Measurements from ENCODE around the gene MMADHC.
"Not testable (repeated sequence)": the region's sequence is repeated elsewhere in the genome, so short reads cannot be mapped to it uniquely, and the experiment has no call there.

The MMADHC gene

DNA sequence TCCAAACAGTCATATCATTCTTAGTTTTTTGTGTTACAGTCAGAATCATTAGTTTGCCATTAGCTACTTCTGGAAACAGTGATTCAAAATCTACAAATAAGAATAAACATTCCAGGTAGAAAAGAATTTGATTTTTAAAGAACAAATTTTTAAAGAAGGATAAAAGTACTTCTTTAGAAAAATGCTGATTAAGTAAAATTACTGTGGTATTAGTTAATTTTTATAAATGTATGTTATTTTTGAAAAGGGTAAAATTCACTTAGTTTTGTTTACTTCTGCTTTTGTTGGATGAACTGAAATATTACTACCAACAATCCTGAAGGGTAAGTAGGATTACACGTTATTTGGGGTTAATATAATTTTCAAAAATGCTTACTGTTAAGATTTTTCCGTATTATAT, 11.8 kb downstream of the MMADHC start:
- Histone ChIP-seq H3K9me3 (ENCODE audit: insufficient read depth, low read length) (no peaks in the 10 kb centered on the region), H3K4me1 (ENCODE audit: insufficient read depth, insufficient read length) (no peaks in the 10 kb centered on the region), H3K9ac (ENCODE audit: insufficient read length, low read depth) (no peak overlapping the region), H3K27me3 (ENCODE audit: insufficient read depth, insufficient read length) (no peaks in the 10 kb centered on the region), H3K36me3 (ENCODE audit: insufficient read depth, insufficient read length, low read length) (peaks cover 96% of the 10 kb centered on the region), H3K4me3 (ENCODE audit: insufficient read length, low read depth) (no peak overlapping the region)
- TF ChIP-seq SUZ12 (IDR thresholded peaks at IDR 0.05; ENCODE audit: extremely low read depth, insufficient read depth, insufficient read length) (no peak), YY1 (IDR thresholded peaks at IDR 0.05; ENCODE audit: insufficient read depth, insufficient read length) (no peak), ZNF274 (IDR thresholded peaks at IDR 0.05; ENCODE audit: low read depth, low read length) (no peak)
- DNase-seq (ENCODE audit: low read depth, low spot score): no peak

DNA sequence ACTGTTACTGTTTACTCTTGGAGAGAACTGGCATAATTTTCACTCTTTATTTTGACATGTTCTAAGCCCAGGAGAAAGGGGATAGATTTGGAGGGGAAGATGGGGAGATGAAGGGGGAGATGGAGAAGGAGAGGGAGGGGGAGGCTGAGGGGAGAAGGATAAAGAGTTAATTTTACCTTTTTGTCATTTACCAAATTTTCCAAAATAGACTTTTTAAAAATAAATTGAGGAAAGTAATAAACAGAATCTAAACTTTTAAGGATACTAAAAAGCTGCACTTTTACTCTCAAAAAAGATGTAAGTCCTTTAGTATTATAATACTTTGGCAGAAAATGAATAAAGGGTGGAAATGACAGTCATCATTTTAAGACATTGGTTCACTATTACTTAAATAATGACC, 12.3 kb downstream of the MMADHC start:
- Histone ChIP-seq H3K9me3 (ENCODE audit: insufficient read depth, low read length) (no peaks in the 10 kb centered on the region), H3K36me3 (ENCODE audit: insufficient read depth, insufficient read length, low read length) (peaks cover 96% of the 10 kb centered on the region), H3K4me3 (ENCODE audit: insufficient read length, low read depth) (no peak overlapping the region), H3K9ac (ENCODE audit: insufficient read length, low read depth) (no peak overlapping the region), H3K27me3 (ENCODE audit: insufficient read depth, insufficient read length) (no peaks in the 10 kb centered on the region), H3K4me1 (ENCODE audit: insufficient read depth, insufficient read length) (no peaks in the 10 kb centered on the region)
- DNase-seq (ENCODE audit: low read depth, low spot score): no peak
- TF ChIP-seq YY1 (IDR thresholded peaks at IDR 0.05; ENCODE audit: insufficient read depth, insufficient read length): no peak
- no peak for TF ChIP-seq SUZ12 (IDR thresholded peaks at IDR 0.05; ENCODE audit: extremely low read depth, insufficient read depth, insufficient read length)
- no peak for TF ChIP-seq ZNF274 (IDR thresholded peaks at IDR 0.05; ENCODE audit: low read depth, low read length)

DNA sequence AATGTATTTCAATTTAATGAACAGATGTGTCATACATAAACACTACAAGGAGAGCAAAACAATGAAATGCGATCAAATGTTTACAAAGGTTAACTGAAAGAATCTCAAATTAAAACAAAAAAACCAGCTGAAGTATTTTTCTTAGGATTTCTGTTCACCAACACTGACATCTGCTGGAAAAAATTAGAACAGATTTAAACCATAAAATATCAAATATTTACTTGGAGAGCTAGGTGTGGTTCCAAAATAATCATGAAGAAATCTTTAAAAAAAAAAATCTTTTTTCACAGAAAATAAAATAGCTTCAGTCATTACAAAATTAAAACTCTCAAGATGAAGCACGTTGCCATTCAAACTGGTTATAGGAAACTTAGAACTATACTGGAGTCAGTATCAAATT, 13.8 kb downstream of the MMADHC start:
- Histone ChIP-seq H3K4me1 (ENCODE audit: insufficient read depth, insufficient read length) (no peaks in the 10 kb centered on the region), H3K9me3 (ENCODE audit: insufficient read depth, low read length) (no peaks in the 10 kb centered on the region), H3K27me3 (ENCODE audit: insufficient read depth, insufficient read length) (no peaks in the 10 kb centered on the region), H3K36me3 (ENCODE audit: insufficient read depth, insufficient read length, low read length) (peaks cover 96% of the 10 kb centered on the region), H3K9ac (ENCODE audit: insufficient read length, low read depth) (no peak overlapping the region), H3K4me3 (ENCODE audit: insufficient read length, low read depth) (no peak overlapping the region)
- no peak for DNase-seq (ENCODE audit: low read depth, low spot score)
- no peak for TF ChIP-seq YY1 (IDR thresholded peaks at IDR 0.05; ENCODE audit: insufficient read depth, insufficient read length)
- TF ChIP-seq SUZ12 (IDR thresholded peaks at IDR 0.05; ENCODE audit: extremely low read depth, insufficient read depth, insufficient read length): no peak
- TF ChIP-seq ZNF274 (IDR thresholded peaks at IDR 0.05; ENCODE audit: low read depth, low read length): no peak

DNA sequence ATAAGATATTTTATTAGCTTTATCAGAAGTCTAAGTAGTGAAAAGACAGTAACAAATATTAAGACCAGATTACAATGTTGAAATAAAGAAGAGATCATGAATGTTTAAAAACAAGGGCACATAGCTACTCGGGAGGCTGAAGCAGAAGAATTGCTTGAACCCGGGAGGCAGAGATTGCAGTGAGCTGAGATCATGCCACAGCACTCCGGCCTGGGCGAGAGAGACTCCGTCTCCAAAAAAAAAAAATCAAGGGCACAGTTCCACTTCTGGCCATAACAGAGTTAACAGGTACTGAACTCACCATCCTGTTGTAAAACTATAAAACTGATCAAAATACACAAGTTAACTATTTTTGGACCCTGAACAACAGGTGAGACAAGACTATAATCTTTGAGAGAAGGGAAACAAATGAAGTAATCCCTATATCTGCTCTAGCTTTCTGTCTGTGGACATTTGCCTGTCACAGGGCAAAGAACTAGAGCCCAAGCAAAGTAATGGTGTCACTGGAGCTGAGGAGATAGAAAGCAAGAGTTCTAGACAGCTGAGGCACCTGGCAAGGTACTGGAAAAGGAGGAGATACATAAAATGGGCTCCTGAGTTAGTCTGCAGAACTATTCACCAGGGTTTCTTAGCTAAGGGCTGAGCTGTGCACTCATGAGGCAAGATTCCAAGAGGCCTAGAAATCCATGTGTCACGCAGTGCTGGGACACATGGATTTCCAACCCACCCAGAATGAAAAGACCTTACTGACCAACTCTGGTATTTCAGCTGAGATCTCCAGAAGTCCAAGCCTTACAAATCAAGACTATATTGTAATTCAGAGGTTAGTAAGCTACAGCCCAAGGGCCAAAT, 15.2 kb downstream of the MMADHC start:
- Histone ChIP-seq H3K9ac (ENCODE audit: insufficient read length, low read depth) (no peak overlapping the region), H3K9me3 (ENCODE audit: insufficient read depth, low read length) (no peaks in the 10 kb centered on the region), H3K4me3 (ENCODE audit: insufficient read length, low read depth) (no peak overlapping the region), H3K27me3 (ENCODE audit: insufficient read depth, insufficient read length) (no peaks in the 10 kb centered on the region), H3K4me1 (ENCODE audit: insufficient read depth, insufficient read length) (no peaks in the 10 kb centered on the region), H3K36me3 (ENCODE audit: insufficient read depth, insufficient read length, low read length) (peaks cover 96% of the 10 kb centered on the region)
- no peak for TF ChIP-seq ZNF274 (IDR thresholded peaks at IDR 0.05; ENCODE audit: low read depth, low read length)
- DNase-seq (ENCODE audit: low read depth, low spot score): no peak

DNA sequence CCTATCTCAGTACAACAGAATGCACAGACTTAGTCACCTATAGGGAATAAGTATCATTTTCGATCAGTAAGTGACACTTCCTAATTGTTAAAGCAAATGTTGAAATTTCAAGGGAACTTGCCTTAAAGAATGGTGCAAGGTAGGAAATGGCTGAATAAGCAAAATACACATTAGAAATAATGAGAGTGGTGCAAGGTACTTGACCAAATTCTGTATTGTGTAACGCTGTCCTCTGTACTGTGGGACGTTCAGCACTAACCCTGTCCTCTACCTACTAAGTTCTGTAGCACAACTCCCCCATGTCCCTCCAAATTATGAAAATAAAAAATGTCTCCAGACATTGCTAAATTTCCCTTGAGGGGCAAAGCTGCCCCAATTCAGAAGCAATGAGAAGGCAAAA, 19.4 kb downstream of the MMADHC start:
- H3K9me3 ChIP-seq (ENCODE audit: insufficient read depth, low read length): no peaks in the 10 kb centered on the region
- no peak overlapping the region for H3K4me3 ChIP-seq (ENCODE audit: insufficient read length, low read depth)
- H3K27me3 ChIP-seq (ENCODE audit: insufficient read depth, insufficient read length): no peaks in the 10 kb centered on the region
- H3K9ac ChIP-seq (ENCODE audit: insufficient read length, low read depth): no peak overlapping the region
- H3K4me1 ChIP-seq (ENCODE audit: insufficient read depth, insufficient read length): no peaks in the 10 kb centered on the region
- peaks cover 70% of the 10 kb centered on the region for H3K36me3 ChIP-seq (ENCODE audit: insufficient read depth, insufficient read length, low read length)
- no peak for DNase-seq (ENCODE audit: low read depth, low spot score)
- TF ChIP-seq YY1 (IDR thresholded peaks at IDR 0.05; ENCODE audit: insufficient read depth, insufficient read length): no peak
- no peak for TF ChIP-seq ZNF274 (IDR thresholded peaks at IDR 0.05; ENCODE audit: low read depth, low read length)
- no peak for TF ChIP-seq SUZ12 (IDR thresholded peaks at IDR 0.05; ENCODE audit: extremely low read depth, insufficient read depth, insufficient read length)

DNA sequence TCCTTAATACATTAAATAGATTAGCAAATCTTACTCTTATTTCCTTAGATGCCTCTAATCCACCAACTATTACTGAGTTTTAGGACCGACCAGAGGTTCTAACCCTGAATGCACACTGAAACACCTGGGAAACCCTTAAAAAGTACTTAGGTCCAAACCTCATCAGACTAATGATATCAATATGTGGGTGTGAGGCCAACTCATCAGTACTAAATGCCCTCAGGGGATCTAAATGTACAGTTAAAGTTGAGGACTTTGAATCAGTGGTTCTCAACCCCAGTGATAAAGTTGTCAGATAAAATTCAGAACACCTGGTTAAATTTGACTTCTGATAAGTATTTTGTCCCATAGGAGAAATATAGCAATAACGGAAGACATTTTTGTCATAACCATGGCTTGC, 20.9 kb downstream of the MMADHC start:
- Histone ChIP-seq H3K36me3 (ENCODE audit: insufficient read depth, insufficient read length, low read length) (peaks cover 56% of the 10 kb centered on the region), H3K9me3 (ENCODE audit: insufficient read depth, low read length) (no peaks in the 10 kb centered on the region), H3K4me1 (ENCODE audit: insufficient read depth, insufficient read length) (no peaks in the 10 kb centered on the region), H3K4me3 (ENCODE audit: insufficient read length, low read depth) (no peak overlapping the region), H3K27me3 (ENCODE audit: insufficient read depth, insufficient read length) (no peaks in the 10 kb centered on the region), H3K9ac (ENCODE audit: insufficient read length, low read depth) (no peak overlapping the region)
- no peak for TF ChIP-seq YY1 (IDR thresholded peaks at IDR 0.05; ENCODE audit: insufficient read depth, insufficient read length)
- TF ChIP-seq SUZ12 (IDR thresholded peaks at IDR 0.05; ENCODE audit: extremely low read depth, insufficient read depth, insufficient read length): no peak
- DNase-seq (ENCODE audit: low read depth, low spot score): no peak

DNA sequence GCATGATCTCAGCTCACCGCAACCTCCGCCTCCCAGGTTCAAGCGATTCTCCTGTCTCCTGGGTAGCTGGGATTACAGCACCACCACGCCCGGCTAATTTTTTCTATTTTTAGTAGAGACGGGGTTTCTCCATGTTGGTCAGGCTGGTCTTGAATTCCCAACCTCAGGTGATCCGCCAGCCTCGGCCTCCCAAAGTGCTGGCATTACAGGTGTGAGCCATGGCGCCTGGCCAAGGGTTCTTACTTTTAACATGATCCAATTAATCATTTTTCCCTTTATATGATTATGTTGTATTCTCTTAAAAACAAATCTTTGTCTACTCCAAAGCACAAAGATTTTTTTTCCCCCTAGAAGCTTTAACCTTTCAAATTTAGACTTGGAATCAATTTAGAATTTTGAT, 21.9 kb downstream of the MMADHC start:
- not testable (repeated sequence) for H3K9me3 ChIP-seq (ENCODE audit: insufficient read depth, low read length); H3K9ac ChIP-seq (ENCODE audit: insufficient read length, low read depth); H3K27me3 ChIP-seq (ENCODE audit: insufficient read depth, insufficient read length); H3K4me3 ChIP-seq (ENCODE audit: insufficient read length, low read depth); DNase-seq (ENCODE audit: low read depth, low spot score); H3K4me1 ChIP-seq (ENCODE audit: insufficient read depth, insufficient read length)
- peaks cover 48% of the 10 kb centered on the region for H3K36me3 ChIP-seq (ENCODE audit: insufficient read depth, insufficient read length, low read length)
